ENCODE results near the gene STPG2.
"Not testable (repeated sequence)": the region's sequence is repeated elsewhere in the genome, so short reads cannot be mapped to it uniquely, and the experiment has no call there.

STPG2 gene

GRCh38 chr4:97778174-97778573 lies 365.1 kb downstream of the STPG2 start:
- DNase-seq, result no peak

- no peak for DNase-seq
These were observed 368.8 kb downstream of the STPG2 start for GRCh38 chr4:97774347-97774989.

- no peak for DNase-seq
These were observed 373.1 kb downstream of the STPG2 start for GRCh38 chr4:97770222-97770621.

DNA sequence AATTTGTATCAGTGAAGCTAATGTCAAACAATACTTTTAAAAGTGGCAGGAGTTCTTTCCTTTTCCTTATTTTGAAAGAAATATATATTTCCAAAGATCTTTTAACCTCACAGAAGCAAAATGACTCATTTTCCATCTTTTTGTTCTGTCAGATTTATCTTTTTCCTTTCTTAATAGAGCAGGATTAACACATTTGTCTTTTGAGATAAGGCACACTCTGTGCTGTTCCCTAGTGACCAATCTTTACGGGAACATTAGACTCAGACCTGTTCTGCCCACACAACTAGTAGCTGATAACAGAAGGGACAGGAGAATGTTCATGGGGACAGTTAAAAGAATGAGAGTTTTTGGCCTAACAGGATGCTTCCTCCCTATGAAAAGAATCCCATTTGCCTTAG lies 381.2 kb downstream of the STPG2 start:
- no peak for DNase-seq

GRCh38 chr4:97761445-97762114 lies 381.7 kb downstream of the STPG2 start:
- DNase-seq, result no peak

DNA sequence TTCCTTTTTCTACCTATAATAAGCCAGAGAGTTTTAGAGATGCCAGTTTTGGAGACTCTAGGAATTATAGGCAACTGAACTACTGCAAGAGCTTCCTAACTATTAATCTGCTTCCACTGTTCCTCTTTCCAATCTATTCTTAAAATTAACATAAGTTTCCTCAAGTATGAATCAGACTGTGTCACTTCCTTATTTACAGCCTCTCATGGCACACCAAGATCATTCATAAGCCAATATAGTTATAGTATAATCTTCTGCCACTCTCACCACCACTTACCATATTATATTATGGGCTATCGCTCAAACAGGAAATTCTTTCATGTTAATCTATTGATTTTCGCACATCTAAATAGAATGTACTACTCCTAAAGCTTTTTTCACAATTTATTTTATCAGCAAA lies 383.5 kb downstream of the STPG2 start:
- no peak for DNase-seq

DNA sequence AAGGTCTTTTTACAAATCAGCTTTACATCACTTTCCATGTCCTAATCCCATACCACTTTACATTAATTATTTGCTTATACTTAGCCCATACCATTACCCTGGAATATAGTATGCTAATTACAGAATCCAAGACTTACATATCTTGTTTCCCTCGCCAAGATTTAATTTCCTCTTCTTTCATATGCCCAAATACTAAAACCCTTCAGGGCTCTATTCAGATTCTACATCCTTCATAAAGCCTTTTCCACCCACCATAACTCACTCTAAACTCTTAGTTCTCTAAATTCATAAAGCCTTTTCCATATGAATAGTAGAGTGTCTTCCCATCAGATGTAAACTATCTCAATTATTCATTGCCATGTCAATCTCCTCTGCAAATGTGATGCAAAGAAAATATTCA lies 390.7 kb downstream of the STPG2 start:
- DNase-seq, result no peak

DNA sequence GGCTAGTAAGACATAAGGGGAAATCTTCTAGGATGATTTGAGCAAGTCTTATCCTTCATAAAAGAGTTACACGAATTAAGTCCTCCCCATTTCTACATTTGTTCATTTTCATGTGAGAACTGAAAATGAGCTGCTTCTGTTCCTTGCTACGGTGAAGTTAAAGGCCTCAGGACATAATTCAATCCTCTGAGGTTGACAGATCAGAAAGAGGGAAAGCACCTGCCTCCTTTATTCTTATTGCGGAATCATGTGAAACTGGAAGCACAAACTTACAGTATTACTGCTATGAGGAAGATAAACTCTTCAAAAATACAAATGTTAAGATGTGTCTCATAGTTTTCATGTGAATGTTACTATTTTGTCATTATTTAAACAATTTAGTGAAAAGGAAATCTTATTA lies 395.3 kb downstream of the STPG2 start:
- no peak for DNase-seq

DNA sequence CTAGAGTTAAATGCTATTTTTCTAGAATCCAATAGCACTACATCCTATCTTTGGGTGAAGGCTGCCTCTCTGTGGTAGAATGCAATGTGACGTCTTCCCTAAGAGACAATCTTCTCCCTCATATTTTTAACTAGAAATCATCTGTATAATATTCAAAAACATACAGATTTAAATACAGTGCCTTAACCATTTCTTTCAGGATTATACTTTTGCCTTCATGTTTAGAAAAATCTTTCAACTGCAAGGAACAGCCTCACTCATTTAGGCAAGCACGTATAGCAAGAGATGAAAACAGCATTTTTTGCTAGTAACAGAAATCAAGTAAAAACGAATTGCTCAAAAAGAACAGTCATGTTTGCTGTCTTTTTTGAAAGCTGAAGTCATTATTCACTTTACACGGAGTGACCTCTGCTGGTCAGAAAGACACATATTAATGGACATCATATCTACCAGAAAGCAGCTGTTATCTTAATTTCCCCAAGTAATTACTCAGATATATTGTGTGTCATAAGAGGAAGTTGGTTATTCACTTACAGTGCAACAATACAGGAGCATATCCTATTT lies 422.3 kb downstream of the STPG2 start:
- DNase-seq, result no peak

GRCh38 chr4:97691111-97691605 lies 452.1 kb downstream of the STPG2 start:
- DNase-seq, result no peak

GRCh38 chr4:97670703-97671269 lies 472.5 kb downstream of the STPG2 start:
- DNase-seq, result no peak

DNA sequence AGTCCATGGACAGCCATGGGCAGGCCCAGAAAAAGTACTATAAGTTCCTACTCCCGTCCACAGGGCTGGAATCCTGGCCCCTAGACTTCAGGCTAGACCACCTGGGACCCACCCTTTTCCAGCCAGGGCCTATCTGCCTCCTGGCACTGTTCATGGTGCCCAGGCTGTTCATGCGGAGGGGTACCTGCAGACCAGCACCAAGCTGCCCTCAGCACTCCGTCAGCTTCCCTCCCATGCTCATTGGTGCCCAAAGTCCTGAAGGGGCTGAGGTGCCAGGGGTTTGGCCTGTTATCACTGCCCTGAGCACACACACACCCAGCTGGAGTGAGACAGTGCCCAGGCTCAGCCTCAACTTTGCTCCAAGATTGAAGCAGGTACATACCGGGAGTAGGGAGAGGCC lies 477.7 kb downstream of the STPG2 start:
- no peak for DNase-seq

DNA sequence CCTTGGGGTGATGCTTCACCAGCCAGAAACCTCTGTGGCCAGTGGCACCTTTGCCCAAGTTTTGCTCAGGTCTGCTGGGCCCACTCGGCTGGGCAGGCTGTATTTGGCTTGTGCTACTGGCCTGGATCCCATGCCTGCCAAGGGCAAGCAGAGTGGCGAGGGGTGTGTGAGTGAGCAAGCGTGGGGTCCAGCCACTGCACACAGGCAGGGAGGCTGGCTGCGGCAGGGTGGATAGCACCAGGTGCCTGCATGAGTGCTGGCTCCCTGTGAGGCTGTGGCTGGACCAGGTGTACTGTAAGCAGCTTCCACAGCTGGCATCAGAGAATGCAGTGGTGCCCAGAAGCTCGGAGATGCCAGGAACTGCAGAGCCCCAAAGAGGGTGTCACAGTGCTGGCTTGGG lies 478.5 kb downstream of the STPG2 start:
- DNase-seq, result no peak

GRCh38 chr4:97662133-97662532 lies 481.1 kb downstream of the STPG2 start:
- no peak for DNase-seq

- no peak for DNase-seq
These were observed 487.1 kb downstream of the STPG2 start for GRCh38 chr4:97656044-97656720.

GRCh38 chr4:97653701-97654100 lies 489.6 kb downstream of the STPG2 start:
- no peak for DNase-seq

DNA sequence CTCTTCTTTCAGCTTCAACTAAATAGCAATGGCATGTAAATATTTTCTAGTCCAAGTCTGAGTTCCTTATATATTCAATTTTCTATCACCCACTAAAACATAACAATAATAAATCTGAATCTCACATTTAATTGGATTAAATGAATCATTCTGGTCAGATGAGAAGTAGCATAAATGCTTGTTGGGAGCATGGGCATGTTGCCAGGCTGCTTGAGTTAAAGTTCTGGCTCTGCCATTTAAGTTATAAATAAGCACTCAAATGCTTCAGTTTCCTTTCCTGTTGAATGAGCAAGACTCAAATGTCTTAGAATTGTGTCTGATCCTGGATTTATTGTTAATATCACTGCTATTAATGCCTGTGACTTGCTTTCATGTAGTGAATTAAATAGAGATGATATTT lies 496.3 kb downstream of the STPG2 start:
- DNase-seq, result no peak

- no peak for DNase-seq
These were observed 498.0 kb downstream of the STPG2 start for GRCh38 chr4:97645071-97645821.

- no peak for DNase-seq
These were observed 500.1 kb downstream of the STPG2 start for GRCh38 chr4:97643179-97643578.

DNA sequence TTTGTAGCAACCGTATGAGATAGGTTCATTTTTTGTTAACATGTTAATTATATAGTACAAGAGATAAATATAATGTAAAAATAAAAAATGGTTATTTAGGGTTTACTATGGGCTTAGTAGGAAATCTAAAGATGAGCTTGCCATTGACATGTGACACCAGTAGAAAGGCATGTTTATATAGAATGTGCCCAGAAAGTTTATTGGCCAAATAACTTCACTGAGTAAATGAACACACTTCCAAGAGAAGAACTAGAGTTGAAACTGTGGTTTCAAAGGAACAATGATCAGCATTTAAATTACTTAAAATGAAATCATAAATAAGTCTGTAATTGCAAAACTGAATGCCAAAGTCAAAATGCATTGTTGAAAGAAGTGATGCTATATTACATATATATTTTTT lies 503.3 kb downstream of the STPG2 start:
- no peak for DNase-seq

DNA sequence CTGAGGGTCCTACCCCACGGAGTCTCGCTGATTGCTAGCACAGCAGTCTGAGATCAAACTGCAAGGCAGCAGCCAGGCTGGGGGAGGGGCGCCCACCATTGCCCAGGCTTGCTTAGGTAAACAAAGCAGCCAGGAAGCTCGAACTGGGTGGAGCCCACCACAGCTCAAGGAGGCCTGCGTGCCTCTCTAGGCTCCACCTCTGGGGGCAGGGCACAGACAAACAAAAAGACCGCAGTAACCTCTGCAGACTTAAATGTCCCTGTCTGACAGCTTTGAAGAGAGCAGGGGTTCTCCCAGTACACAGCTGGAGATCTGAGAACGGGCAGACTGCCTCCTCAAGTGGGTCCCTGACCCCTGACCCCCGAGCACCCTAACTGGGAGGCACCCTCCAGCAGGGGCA lies 509.4 kb downstream of the STPG2 start:
- not testable (repeated sequence) for DNase-seq

GRCh38 chr4:97627750-97628149 lies 515.5 kb downstream of the STPG2 start:
- no peak for DNase-seq

- no peak for DNase-seq
These were observed 519.1 kb downstream of the STPG2 start for GRCh38 chr4:97624204-97624603.

Measured in activated CD4-positive, alpha-beta T cell treated with anti-CD3 and anti-CD28 coated beads, Interleukin-2, Interleukin-6, amounts not matched to agents 100 ng/mL and 50 ng/mL, durations not matched to agents 16 hours and 8 hours (primary cell).